Transverse colon (tissue), 4 donors: ENCODE measurements around the gene TP73. TPM values are rescaled to one million over a fixed set of nuclear protein-coding genes. Genes with fewer than 3 reads are reported as not detected.

Source experiments
- DNase-seq: peaks from one replicate; pipeline ENCODE4 v3.0.0-alpha.2; 2019
- H3K27ac ChIP-seq, 4 donors: fragments of 200-600 bp; sonication (generic); 2 replicates each; pipeline ENCODE4 v1.5.1; 2016 to 2018; ENCODE audit warnings: inconsistent platforms in 4 of 4
- H3K27me3 ChIP-seq: fragments of 200-600 bp; sonication (generic); 2 replicates; pipeline ENCODE4 v1.5.1; 2017; ENCODE audit warnings: inconsistent platforms
- H3K36me3 ChIP-seq, 4 donors: fragments of 200-600 bp; sonication (generic); 2 replicates each; pipeline ENCODE4 v1.5.1; 2017 to 2019; ENCODE audit warnings: inconsistent platforms in 4 of 4
- H3K4me1 ChIP-seq, 4 donors: fragments of 200-600 bp; sonication (generic); 2 replicates each; pipeline ENCODE4 v1.5.1; 2017 to 2020; ENCODE audit warnings: inconsistent platforms in 4 of 4
- H3K4me3 ChIP-seq, 4 donors: fragments of 200-600 bp; sonication (generic); 1 replicate in 1 of 4; 2 replicates in 3 of 4; pipeline versions ENCODE4 v1.5.1 to v1.6.1; 2017 to 2019; ENCODE audit warnings: inconsistent platforms in 4 of 4
- H3K9me3 ChIP-seq, 2 donors: fragments of 200-600 bp; sonication (generic); 2 replicates each; pipeline ENCODE4 v1.5.1; 2017 to 2019; ENCODE audit warnings: inconsistent platforms in 2 of 2
- EP300 ChIP-seq: sonication (generic); formaldehyde crosslinking; IDR thresholded peaks from one replicate; pipeline ENCODE4 v1.6.1; 2017; ENCODE audit warnings: antibody characterized with exemption, low read depth
- POLR2A ChIP-seq: fragments of 450-650 bp; IDR thresholded peaks from one replicate; pipeline ENCODE4 v1.6.1; 2016; ENCODE audit warnings: antibody characterized with exemption, mild to moderate bottlenecking, moderate library complexity
- POLR2AphosphoS5 ChIP-seq, 3 donors: sonication (generic); formaldehyde crosslinking; IDR thresholded peaks; one replicate each; pipeline ENCODE4 v1.6.1; 2016; ENCODE audit warnings: antibody characterized with exemption in 3 of 3
- WGBS, 2 donors: methylation state at CpG; one replicate each; pipeline ENCODE4 v1.1.5; 2018; ENCODE audit warnings: low coverage in 1 of 2; 5-methylcytosine and 5-hydroxymethylcytosine counted together
- in situ Hi-C, 4 donors: fragments of 200-750 bp; cut with MboI; loops; one replicate each; pipeline versions ENCODE4 v1.15.0 to v1.15.1; 2017; ENCODE audit warnings: low sequenced_read_pairs in 3 of 4, low pct_ligation_motif_present in 1 of 4, low pct_unique_long_range_greater_than_20kb in 1 of 4
- intact Hi-C: fragments of 100-400 bp; cut with DNase I; formaldehyde crosslinking; loops from one replicate; pipeline ENCODE4 v1.15.1; 2023; ENCODE audit warnings: low total_unique reads
- total RNA-seq, 4 donors: library from RNA; depleted of rRNA; stranded (reverse); fragments of >200 nt; gene quantifications; one replicate each; pipeline ENCODE4 v1.1.0, GENCODE V29; 2016
- TF ChIP-seq, protein P1 (sequence below), 5 experiments: fragments of 200-600 bp in 3 of 5; fragments of 450-650 bp in 2 of 5; sonication (generic) in 3 of 5; IDR thresholded peaks; 1 replicate in 2 of 5; 2 replicates in 3 of 5; pipeline ENCODE4 v1.5.1; 2016 to 2017; ENCODE audit warnings: antibody characterized with exemption in 5 of 5, inconsistent platforms in 3 of 5, mild to moderate bottlenecking in 2 of 5, moderate library complexity in 1 of 5

The TP73 gene
- total RNA-seq, 4 donors from 2014 or later = 0.20 to 0.32 TPM; not detected in 2

DNA sequence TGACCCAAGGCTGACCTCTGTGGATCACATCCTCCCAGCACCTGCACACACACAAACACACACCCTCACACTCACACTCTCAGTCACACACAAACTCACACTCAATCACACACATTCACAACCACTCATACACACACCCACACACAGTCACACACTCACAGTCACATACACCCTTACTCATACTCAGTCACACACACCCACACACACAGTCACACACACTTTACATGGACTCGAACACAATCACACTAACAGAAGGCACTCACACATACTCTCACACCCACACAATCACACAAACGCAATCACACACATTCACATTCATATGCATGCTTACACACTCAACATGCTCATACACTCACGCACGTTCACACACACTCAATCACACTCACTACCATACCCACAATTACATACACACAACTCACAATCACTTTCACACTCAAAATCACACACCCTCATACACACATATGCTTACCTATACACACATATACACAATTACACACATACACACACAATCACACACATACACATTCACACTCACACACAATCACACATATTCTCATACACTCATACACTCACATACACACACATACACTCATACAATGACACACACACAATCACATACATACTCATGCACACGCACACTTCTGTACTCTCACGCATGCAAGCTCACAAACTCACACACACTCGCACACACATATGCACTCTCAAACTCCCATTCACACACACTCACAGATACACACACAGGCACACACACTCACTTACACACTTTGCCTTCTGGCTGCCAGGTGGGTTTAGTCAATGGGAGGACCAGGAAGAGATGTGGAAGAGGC, 47.1 kb upstream of the TP73 start:
- TF ChIP-seq POLR2A (no peak), POLR2AphosphoS5 (IDR thresholded peaks at IDR 0.05) (no peak), EP300 (no peak)
- TF ChIP-seq, protein P1, sequence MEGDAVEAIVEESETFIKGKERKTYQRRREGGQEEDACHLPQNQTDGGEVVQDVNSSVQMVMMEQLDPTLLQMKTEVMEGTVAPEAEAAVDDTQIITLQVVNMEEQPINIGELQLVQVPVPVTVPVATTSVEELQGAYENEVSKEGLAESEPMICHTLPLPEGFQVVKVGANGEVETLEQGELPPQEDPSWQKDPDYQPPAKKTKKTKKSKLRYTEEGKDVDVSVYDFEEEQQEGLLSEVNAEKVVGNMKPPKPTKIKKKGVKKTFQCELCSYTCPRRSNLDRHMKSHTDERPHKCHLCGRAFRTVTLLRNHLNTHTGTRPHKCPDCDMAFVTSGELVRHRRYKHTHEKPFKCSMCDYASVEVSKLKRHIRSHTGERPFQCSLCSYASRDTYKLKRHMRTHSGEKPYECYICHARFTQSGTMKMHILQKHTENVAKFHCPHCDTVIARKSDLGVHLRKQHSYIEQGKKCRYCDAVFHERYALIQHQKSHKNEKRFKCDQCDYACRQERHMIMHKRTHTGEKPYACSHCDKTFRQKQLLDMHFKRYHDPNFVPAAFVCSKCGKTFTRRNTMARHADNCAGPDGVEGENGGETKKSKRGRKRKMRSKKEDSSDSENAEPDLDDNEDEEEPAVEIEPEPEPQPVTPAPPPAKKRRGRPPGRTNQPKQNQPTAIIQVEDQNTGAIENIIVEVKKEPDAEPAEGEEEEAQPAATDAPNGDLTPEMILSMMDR (IDR thresholded peaks at IDR 0.05) = no peak
- no peaks in the 10 kb centered on the region for H3K36me3 ChIP-seq
- WGBS, 2 donors = 81 to 87% methylated on average over 4 to 7 of the region's 7 CpGs
- no peak overlapping the region for H3K27ac ChIP-seq
- intact Hi-C loops = no loop called here
- H3K4me1 ChIP-seq = peaks cover 0 to 1% (median under 1%) of the 10 kb centered on the region in 4 donors
- no peak overlapping the region for H3K4me3 ChIP-seq
- peaks cover 17% of the 10 kb centered on the region for H3K27me3 ChIP-seq
- no peaks in the 10 kb centered on the region for H3K9me3 ChIP-seq
- no peak for DNase-seq
- in situ Hi-C loops = no loop called here

GRCh38 chr1:3606779-3607702, 45.3 kb upstream of the TP73 start:
- Histone ChIP-seq H3K9me3 (no peaks in the 10 kb centered on the region), H3K4me3 (no peak overlapping the region), H3K27ac (no peak overlapping the region), H3K36me3 (no peaks in the 10 kb centered on the region), H3K27me3 (peaks cover 35% of the 10 kb centered on the region), H3K4me1 (peaks cover 11 to 19% (median 15%) of the 10 kb centered on the region in 4 donors)
- no peak for DNase-seq
- in situ Hi-C loops = no loop called here
- intact Hi-C loops = no loop called here
- 84% methylated on average over 23 of the region's 23 CpGs; no CpG with 5 or more reads in 1 of the 2 donors for WGBS, 2 donors
- no peak for TF ChIP-seq EP300
- TF ChIP-seq POLR2A = no peak
- TF ChIP-seq, protein P1 (IDR thresholded peaks at IDR 0.05) = no peak
- TF ChIP-seq POLR2AphosphoS5 (IDR thresholded peaks at IDR 0.05) = no peak

DNA sequence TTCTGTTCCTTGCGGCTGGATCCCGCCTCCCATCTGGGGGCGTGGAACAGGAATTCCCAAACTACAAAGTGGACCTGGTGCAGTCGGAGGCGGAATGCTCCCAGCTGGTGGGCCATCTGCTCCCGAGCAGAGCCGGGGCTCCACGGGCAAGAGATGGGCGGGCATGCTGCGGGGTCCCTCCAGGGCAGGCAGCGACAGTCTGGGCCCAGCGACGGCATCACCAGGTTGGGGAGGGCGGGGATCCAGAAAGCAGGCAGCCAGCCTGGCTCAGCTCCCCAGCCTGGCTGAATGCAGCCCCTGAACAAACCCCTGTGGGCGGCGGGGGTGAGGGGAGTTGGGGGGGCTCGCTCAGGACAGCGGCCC, 44.6 kb upstream of the TP73 start:
- 92% methylated on average over 14 of the region's 18 CpGs; no CpG with 5 or more reads in 1 of the 2 donors for WGBS, 2 donors
- Histone ChIP-seq H3K9me3 (no peaks in the 10 kb centered on the region), H3K4me1 (peaks cover 11 to 19% (median 15%) of the 10 kb centered on the region in 4 donors), H3K27ac (no peak overlapping the region), H3K36me3 (no peaks in the 10 kb centered on the region), H3K27me3 (peaks cover 42% of the 10 kb centered on the region), H3K4me3 (no peak overlapping the region)
- TF ChIP-seq EP300 (no peak), POLR2AphosphoS5 (IDR thresholded peaks at IDR 0.05) (no peak), POLR2A (no peak)
- TF ChIP-seq, protein P1 (IDR thresholded peaks at IDR 0.05) = no peak
- in situ Hi-C loops (no loop called here), intact Hi-C loops (no loop called here)
- DNase-seq = no peak

- DNase-seq = no peak
- Histone ChIP-seq H3K4me1 (peaks cover 11 to 19% (median 15%) of the 10 kb centered on the region in 4 donors), H3K27ac (no peak overlapping the region), H3K27me3 (peaks cover 43% of the 10 kb centered on the region), H3K4me3 (no peak overlapping the region), H3K36me3 (no peaks in the 10 kb centered on the region), H3K9me3 (no peaks in the 10 kb centered on the region)
- intact Hi-C loops (no loop called here), in situ Hi-C loops (no loop called here)
- WGBS, 2 donors = 85% methylated on average over 7 of the region's 7 CpGs; no CpG with 5 or more reads in 1 of the 2 donors
- TF ChIP-seq EP300 (no peak), POLR2AphosphoS5 (IDR thresholded peaks at IDR 0.05) (no peak), POLR2A (no peak)
- TF ChIP-seq, protein P1 (IDR thresholded peaks at IDR 0.05) = no peak
Observed at GRCh38 chr1:3608154-3608553, 44.2 kb upstream of the TP73 start.
